ENCODE data around the gene PRDM2.
A peak's percentile ranks its signal among the peaks of the same experiment; 100 is the strongest.

DNA sequence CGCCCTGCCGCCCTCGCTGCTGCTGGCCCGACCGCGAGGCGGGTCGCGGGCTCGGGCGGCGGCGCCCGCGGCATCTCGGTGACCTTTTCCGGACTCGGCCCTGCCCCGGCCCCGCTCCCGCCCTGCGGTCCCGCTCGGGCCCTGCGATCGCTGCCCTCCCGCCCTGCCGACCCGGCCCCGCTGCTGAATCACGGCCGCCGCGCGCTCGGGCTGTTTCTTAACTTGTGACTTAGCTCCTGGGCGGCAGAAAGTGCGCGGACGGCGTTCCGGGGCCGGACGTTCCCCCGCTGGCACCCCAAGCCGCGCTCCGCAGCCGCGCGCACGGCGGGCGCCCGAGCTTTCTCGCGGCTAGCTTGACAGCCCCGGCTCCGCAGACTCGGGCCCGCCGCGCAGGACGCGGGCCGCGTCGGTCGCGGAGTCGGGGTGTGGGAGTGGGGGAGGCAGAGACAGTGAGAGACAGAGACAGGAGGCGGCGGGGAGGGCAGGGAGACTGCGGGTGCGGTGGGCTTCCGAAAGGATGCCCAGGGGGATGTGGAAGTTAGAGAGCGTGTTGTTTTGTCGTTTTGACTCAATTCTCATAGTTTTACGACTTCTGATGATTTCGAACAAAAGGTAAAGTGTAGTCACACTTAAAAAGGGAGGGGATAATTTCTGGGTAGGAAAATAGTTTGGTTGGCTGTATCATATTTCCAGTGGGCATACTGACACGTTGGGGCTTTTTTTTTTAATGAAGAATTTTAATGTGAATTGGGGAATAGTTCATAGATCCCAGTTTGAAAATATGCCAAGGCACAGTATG is 49.8 kb downstream of the PRDM2 start:
- TF ChIP-seq YY1 (tag by site-specific recombination; IDR thresholded peaks at IDR 0.05) (no peak), SALL2 (tag by site-specific recombination; IDR thresholded peaks at IDR 0.05; ENCODE audit: borderline replicate concordance) (no peak), ZBTB1 (tag by site-specific recombination; IDR thresholded peaks at IDR 0.05) (no peak), MZF1 (tag by site-specific recombination; IDR thresholded peaks at IDR 0.05; ENCODE audit: borderline replicate concordance) (no peak), ZNF747 (tag by site-specific recombination; IDR thresholded peaks at IDR 0.05) (no peak), ZNF501 (tag by site-specific recombination; IDR thresholded peaks at IDR 0.05) (no peak), ZNF2 (tag by site-specific recombination; IDR thresholded peaks at IDR 0.05) (no peak), ZNF221 (tag by site-specific recombination; IDR thresholded peaks at IDR 0.05; ENCODE audit: borderline replicate concordance) (no peak), ZNF10 (tag by site-specific recombination; IDR thresholded peaks at IDR 0.05) (no peak)
- TF ChIP-seq, protein P1, sequence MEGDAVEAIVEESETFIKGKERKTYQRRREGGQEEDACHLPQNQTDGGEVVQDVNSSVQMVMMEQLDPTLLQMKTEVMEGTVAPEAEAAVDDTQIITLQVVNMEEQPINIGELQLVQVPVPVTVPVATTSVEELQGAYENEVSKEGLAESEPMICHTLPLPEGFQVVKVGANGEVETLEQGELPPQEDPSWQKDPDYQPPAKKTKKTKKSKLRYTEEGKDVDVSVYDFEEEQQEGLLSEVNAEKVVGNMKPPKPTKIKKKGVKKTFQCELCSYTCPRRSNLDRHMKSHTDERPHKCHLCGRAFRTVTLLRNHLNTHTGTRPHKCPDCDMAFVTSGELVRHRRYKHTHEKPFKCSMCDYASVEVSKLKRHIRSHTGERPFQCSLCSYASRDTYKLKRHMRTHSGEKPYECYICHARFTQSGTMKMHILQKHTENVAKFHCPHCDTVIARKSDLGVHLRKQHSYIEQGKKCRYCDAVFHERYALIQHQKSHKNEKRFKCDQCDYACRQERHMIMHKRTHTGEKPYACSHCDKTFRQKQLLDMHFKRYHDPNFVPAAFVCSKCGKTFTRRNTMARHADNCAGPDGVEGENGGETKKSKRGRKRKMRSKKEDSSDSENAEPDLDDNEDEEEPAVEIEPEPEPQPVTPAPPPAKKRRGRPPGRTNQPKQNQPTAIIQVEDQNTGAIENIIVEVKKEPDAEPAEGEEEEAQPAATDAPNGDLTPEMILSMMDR (tag by site-specific recombination; IDR thresholded peaks at IDR 0.05): no peak
- TF ChIP-seq, protein P2, sequence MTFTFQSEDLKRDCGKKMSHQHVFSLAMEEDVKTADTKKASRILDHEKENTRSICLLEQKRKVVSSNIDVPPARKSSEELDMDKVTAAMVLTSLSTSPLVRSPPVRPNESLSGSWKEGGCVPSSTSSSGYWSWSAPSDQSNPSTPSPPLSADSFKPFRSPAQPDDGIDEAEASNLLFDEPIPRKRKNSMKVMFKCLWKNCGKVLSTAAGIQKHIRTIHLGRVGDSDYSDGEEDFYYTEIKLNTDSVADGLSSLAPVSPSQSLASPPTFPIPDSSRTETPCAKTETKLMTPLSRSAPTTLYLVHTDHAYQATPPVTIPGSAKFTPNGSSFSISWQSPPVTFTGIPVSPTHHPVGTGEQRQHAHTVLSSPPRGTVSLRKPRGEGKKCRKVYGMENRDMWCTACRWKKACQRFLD (tag by site-specific recombination; IDR thresholded peaks at IDR 0.05): no peak
- TF ChIP-seq, protein P3, sequence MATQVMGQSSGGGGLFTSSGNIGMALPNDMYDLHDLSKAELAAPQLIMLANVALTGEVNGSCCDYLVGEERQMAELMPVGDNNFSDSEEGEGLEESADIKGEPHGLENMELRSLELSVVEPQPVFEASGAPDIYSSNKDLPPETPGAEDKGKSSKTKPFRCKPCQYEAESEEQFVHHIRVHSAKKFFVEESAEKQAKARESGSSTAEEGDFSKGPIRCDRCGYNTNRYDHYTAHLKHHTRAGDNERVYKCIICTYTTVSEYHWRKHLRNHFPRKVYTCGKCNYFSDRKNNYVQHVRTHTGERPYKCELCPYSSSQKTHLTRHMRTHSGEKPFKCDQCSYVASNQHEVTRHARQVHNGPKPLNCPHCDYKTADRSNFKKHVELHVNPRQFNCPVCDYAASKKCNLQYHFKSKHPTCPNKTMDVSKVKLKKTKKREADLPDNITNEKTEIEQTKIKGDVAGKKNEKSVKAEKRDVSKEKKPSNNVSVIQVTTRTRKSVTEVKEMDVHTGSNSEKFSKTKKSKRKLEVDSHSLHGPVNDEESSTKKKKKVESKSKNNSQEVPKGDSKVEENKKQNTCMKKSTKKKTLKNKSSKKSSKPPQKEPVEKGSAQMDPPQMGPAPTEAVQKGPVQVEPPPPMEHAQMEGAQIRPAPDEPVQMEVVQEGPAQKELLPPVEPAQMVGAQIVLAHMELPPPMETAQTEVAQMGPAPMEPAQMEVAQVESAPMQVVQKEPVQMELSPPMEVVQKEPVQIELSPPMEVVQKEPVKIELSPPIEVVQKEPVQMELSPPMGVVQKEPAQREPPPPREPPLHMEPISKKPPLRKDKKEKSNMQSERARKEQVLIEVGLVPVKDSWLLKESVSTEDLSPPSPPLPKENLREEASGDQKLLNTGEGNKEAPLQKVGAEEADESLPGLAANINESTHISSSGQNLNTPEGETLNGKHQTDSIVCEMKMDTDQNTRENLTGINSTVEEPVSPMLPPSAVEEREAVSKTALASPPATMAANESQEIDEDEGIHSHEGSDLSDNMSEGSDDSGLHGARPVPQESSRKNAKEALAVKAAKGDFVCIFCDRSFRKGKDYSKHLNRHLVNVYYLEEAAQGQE (tag by site-specific recombination; IDR thresholded peaks at IDR 0.05): no peak
- TF ChIP-seq, protein P4, sequence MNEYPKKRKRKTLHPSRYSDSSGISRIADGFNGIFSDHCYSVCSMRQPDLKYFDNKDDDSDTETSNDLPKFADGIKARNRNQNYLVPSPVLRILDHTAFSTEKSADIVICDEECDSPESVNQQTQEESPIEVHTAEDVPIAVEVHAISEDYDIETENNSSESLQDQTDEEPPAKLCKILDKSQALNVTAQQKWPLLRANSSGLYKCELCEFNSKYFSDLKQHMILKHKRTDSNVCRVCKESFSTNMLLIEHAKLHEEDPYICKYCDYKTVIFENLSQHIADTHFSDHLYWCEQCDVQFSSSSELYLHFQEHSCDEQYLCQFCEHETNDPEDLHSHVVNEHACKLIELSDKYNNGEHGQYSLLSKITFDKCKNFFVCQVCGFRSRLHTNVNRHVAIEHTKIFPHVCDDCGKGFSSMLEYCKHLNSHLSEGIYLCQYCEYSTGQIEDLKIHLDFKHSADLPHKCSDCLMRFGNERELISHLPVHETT (tag by site-specific recombination; IDR thresholded peaks at IDR 0.05): peak; percentile 65

Data from HEK293 (cell line).